Natural killer cell (primary cell): ENCODE measurements around the gene CMSS1. TPM values are rescaled to one million over a fixed set of nuclear protein-coding genes. Genes with fewer than 3 reads are reported as not detected.

Source experiments
- ATAC-seq, 3 donors: fragments of 150-1000 bp in 2 of 3; fragments of 200-7000 bp in 1 of 3; cut with Tn5 transposase; 1 replicate in 1 of 3; 2 replicates in 2 of 3; pipeline ENCODE4 v1.10.0; 2021; ENCODE audit warnings: mild to moderate bottlenecking in 2 of 3, moderate library complexity in 2 of 3
- DNase-seq, 2 donors: peaks; one replicate each; pipeline versions ENCODE4 v3.0.0 to v3.0.0-alpha.2; 2013 to 2021; ENCODE audit warnings: mixed read lengths in 1 of 2
- H3K27ac ChIP-seq: one replicate; pipeline ENCODE4 v1.5.1; 2013; ENCODE audit warnings: mild to moderate bottlenecking, low read length
- H3K27me3 ChIP-seq: one replicate; pipeline ENCODE4 v1.6.1; 2013; ENCODE audit warnings: low read length; ENCODE audit not compliant: control insufficient read depth, insufficient read depth
- H3K36me3 ChIP-seq: one replicate; pipeline ENCODE4 v1.6.1; 2013; ENCODE audit warnings: low read length; ENCODE audit not compliant: control insufficient read depth, insufficient read depth
- H3K4me1 ChIP-seq: one replicate; pipeline ENCODE4 v1.6.1; 2013; ENCODE audit warnings: low read length; ENCODE audit not compliant: control insufficient read depth, insufficient read depth
- H3K4me3 ChIP-seq: one replicate; pipeline ENCODE4 v1.5.1; 2013; ENCODE audit warnings: low read length
- H3K9me3 ChIP-seq: one replicate; pipeline ENCODE4 v1.6.1; 2013; ENCODE audit warnings: low read length; ENCODE audit not compliant: control insufficient read depth, insufficient read depth
- H3K27ac Mint-ChIP-seq, 2 donors: one replicate each; pipeline ENCODE4 v1.8.0; 2022; ENCODE audit warnings: mild to moderate bottlenecking in 2 of 2, mixed read lengths in 2 of 2, moderate library complexity in 1 of 2
- H3K27me3 Mint-ChIP-seq, 2 donors: one replicate each; pipeline ENCODE4 v1.8.0; 2022; ENCODE audit warnings: low read depth in 2 of 2, mixed read lengths in 2 of 2
- H3K36me3 Mint-ChIP-seq: one replicate; pipeline ENCODE4 v1.8.0; 2022; ENCODE audit warnings: mixed read lengths
- H3K4me1 Mint-ChIP-seq, 2 donors: one replicate each; pipeline ENCODE4 v1.8.0; 2022; ENCODE audit warnings: mixed read lengths in 2 of 2
- H3K4me3 Mint-ChIP-seq: one replicate; pipeline ENCODE4 v1.8.0; 2022; ENCODE audit warnings: mild to moderate bottlenecking, moderate library complexity, mixed read lengths
- H3K9me3 Mint-ChIP-seq, 2 donors: one replicate each; pipeline ENCODE4 v1.8.0; 2022; ENCODE audit warnings: mixed read lengths in 2 of 2
- CTCF ChIP-seq: fragments of 200-600 bp; IDR thresholded peaks from one replicate; pipeline ENCODE4 v1.8.0; 2022; ENCODE audit warnings: antibody characterized with exemption
- WGBS: methylation state at CpG from one replicate; pipeline ENCODE4 v1.1.7; 2013; ENCODE audit warnings: missing lambda C conversion rate; ENCODE audit not compliant: insufficient coverage; 5-methylcytosine and 5-hydroxymethylcytosine counted together
- intact Hi-C: fragments of 100-400 bp; cut with micrococcal nuclease; formaldehyde crosslinking; loops from one replicate; pipeline ENCODE4 v1.14.2; 2022
- total RNA-seq, 4 donors: library from RNA; stranded (reverse); fragments of 120-200 nt in 1 of 4; gene quantifications; one replicate each; pipeline versions ENCODE4 v1.2.3 to v1.2.4, GENCODE V29; 2013 to 2022

CMSS1 gene
- total RNA-seq, 3 donors from 2014 or later (not counting 1 experiment from before 2014, with no cell fraction given), result 7.8 to 12.7 (median 9.2) TPM

GRCh38 chr3:99903869-99904268 lies 86.2 kb downstream of the CMSS1 start:
- Mint-ChIP-seq H3K4me1 (no peaks in the 10 kb centered on the region), H3K36me3 (no peaks in the 10 kb centered on the region), H3K4me3 (no peak overlapping the region), H3K27me3 (no peaks in the 10 kb centered on the region), H3K9me3 (no peaks in the 10 kb centered on the region), H3K27ac (no peak overlapping the region)
- H3K9me3 ChIP-seq, result no peaks in the 10 kb centered on the region
- DNase-seq, result no peak
- H3K27me3 ChIP-seq, result no peaks in the 10 kb centered on the region
- intact Hi-C loops, result no loop called here
- no peaks in the 10 kb centered on the region for H3K36me3 ChIP-seq
- no peak for ATAC-seq
- no peaks in the 10 kb centered on the region for H3K4me1 ChIP-seq
- no peak overlapping the region for H3K4me3 ChIP-seq
- TF ChIP-seq CTCF, result no peak
- H3K27ac ChIP-seq, result no peak overlapping the region

- Mint-ChIP-seq H3K9me3 (no peaks in the 10 kb centered on the region), H3K4me3 (no peak overlapping the region), H3K27me3 (no peaks in the 10 kb centered on the region), H3K36me3 (no peaks in the 10 kb centered on the region), H3K4me1 (no peaks in the 10 kb centered on the region), H3K27ac (no peak overlapping the region)
- Histone ChIP-seq H3K36me3 (no peaks in the 10 kb centered on the region), H3K27ac (no peak overlapping the region), H3K9me3 (no peaks in the 10 kb centered on the region), H3K27me3 (no peaks in the 10 kb centered on the region), H3K4me3 (no peak overlapping the region), H3K4me1 (no peaks in the 10 kb centered on the region)
- TF ChIP-seq CTCF, result no peak
- WGBS, result 100% methylated on average over 2 of the region's 2 CpGs
- no peak for DNase-seq
- no peak for ATAC-seq
- intact Hi-C loops, result no loop called here
Observed at GRCh38 chr3:99907959-99908544, 90.4 kb downstream of the CMSS1 start.

GRCh38 chr3:99909714-99910495 lies 92.2 kb downstream of the CMSS1 start:
- 93% methylated on average over 2 of the region's 3 CpGs for WGBS

More at GRCh38 chr3:99909714-99910495, 92.2 kb downstream of the CMSS1 start:
- H3K9me3 ChIP-seq, result no peaks in the 10 kb centered on the region
- Mint-ChIP-seq H3K36me3 (no peaks in the 10 kb centered on the region), H3K27ac (no peak overlapping the region), H3K27me3 (no peaks in the 10 kb centered on the region), H3K9me3 (no peaks in the 10 kb centered on the region), H3K4me1 (no peaks in the 10 kb centered on the region), H3K4me3 (no peak overlapping the region)
- DNase-seq, result no peak
- no peaks in the 10 kb centered on the region for H3K27me3 ChIP-seq
- H3K36me3 ChIP-seq, result no peaks in the 10 kb centered on the region
- ATAC-seq, result no peak
- intact Hi-C loops, result no loop called here
- TF ChIP-seq CTCF, result no peak
- no peaks in the 10 kb centered on the region for H3K4me1 ChIP-seq
- no peak overlapping the region for H3K27ac ChIP-seq
- H3K4me3 ChIP-seq, result no peak overlapping the region
